ENCODE data around the gene EMC9.

Gene EMC9

DNA sequence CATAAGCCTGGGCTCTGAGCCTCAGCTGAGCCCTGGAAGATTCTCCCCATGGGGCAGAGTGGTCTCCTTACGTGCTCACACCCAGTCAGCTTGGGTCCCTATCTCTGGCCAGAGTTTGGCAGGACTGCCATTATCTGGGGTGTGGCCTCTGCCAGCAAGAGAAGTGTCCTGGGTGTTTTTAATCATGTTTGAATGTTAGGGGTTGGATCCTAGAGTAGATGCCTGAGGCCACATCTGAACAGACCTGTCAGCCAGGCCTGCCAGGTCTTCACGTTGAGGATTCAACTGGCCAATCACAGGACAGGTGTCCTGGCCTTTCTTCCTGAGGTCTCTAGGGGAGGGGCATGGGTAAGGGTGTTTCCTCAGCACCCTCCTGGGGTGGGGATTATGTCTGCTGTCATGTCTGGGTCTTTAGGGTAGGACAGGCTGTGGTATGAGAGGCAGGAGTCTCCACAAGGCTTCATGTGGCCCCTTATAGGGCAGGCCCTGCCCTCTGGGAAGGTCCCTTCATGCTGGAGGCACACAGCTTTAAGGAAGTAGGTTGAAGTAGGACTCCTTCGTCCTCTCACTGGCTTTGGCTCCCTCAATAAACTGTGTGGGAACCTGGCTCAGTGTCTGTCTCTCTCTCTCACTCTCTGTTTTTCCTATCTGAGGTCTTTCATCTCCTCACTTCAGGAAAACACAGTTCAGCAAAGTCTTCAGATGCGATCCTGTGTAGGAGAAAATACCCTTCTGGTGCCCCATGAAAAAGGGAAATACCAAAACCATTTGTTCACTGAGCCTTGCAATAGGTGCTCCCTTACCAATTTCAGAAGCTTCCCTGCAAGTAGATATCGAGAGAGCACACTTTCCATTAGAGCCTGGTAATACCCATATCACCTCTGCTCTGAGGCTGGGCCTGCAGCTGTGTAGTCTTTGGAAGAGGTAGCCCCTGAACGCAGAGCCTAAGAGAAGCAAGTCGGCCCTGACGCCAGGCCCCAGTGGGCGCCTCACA is 17.7 kb downstream of the EMC9 start:
- H3K4me1 ChIP-seq (ENCODE audit: insufficient read depth, low read length) = no peaks in the 10 kb centered on the region
- no peaks in the 10 kb centered on the region for H4K20me1 ChIP-seq (ENCODE audit: insufficient read depth, low read length)
- peaks cover 51% of the 10 kb centered on the region for H3K36me3 ChIP-seq (ENCODE audit: insufficient read depth, low read length)
- no peak overlapping the region for H3K4me2 ChIP-seq (ENCODE audit: insufficient read depth, low read length)
- DNase-seq (no peak), ATAC-seq (ENCODE audit: insufficient read depth, low read depth) (no peak)
- H3K79me2 ChIP-seq (ENCODE audit: insufficient read depth, low read length) = no peaks in the 10 kb centered on the region
- no peak overlapping the region for H2AFZ ChIP-seq (ENCODE audit: low read depth, low read length)
- no peaks in the 10 kb centered on the region for H3K27me3 ChIP-seq (ENCODE audit: insufficient read depth, low read length, poor library complexity)
- H3K27ac ChIP-seq (ENCODE audit: low read length) = no peak overlapping the region
- H3K4me3 ChIP-seq (ENCODE audit: low read depth in 1 of 2, low read length in 2 of 2) = no peak overlapping the region
- TF ChIP-seq, protein P1, sequence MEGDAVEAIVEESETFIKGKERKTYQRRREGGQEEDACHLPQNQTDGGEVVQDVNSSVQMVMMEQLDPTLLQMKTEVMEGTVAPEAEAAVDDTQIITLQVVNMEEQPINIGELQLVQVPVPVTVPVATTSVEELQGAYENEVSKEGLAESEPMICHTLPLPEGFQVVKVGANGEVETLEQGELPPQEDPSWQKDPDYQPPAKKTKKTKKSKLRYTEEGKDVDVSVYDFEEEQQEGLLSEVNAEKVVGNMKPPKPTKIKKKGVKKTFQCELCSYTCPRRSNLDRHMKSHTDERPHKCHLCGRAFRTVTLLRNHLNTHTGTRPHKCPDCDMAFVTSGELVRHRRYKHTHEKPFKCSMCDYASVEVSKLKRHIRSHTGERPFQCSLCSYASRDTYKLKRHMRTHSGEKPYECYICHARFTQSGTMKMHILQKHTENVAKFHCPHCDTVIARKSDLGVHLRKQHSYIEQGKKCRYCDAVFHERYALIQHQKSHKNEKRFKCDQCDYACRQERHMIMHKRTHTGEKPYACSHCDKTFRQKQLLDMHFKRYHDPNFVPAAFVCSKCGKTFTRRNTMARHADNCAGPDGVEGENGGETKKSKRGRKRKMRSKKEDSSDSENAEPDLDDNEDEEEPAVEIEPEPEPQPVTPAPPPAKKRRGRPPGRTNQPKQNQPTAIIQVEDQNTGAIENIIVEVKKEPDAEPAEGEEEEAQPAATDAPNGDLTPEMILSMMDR (IDR thresholded peaks at IDR 0.05; ENCODE audit: borderline replicate concordance, extremely low read depth, low read length, poor library complexity, severe bottlenecking) = no peak
- no peak for TF ChIP-seq EZH2 (IDR thresholded peaks at IDR 0.05; ENCODE audit: borderline replicate concordance, low read depth, low read length, severe bottlenecking)
- H3K9me3 ChIP-seq (ENCODE audit: insufficient read depth, low read length, severe bottlenecking) = no peaks in the 10 kb centered on the region
- H3K9ac ChIP-seq (ENCODE audit: low read depth, low read length) = no peak overlapping the region

GRCh38 chr14:24122898-24123297 is 18.5 kb downstream of the EMC9 start:
- H3K9ac ChIP-seq (ENCODE audit: low read depth, low read length) = no peak overlapping the region
- H3K36me3 ChIP-seq (ENCODE audit: insufficient read depth, low read length) = peaks cover 59% of the 10 kb centered on the region
- no peak overlapping the region for H2AFZ ChIP-seq (ENCODE audit: low read depth, low read length)
- DNase-seq (no peak), ATAC-seq (ENCODE audit: insufficient read depth, low read depth) (no peak)
- H3K4me1 ChIP-seq (ENCODE audit: insufficient read depth, low read length) = no peaks in the 10 kb centered on the region
- 0 out of 2 replicates have a peak overlapping the region, but pooled peaks have one; percentile 16 for H3K27ac ChIP-seq (ENCODE audit: low read length)
- TF ChIP-seq, protein P1 (IDR thresholded peaks at IDR 0.05; ENCODE audit: borderline replicate concordance, extremely low read depth, low read length, poor library complexity, severe bottlenecking) = no peak
- TF ChIP-seq EZH2 (IDR thresholded peaks at IDR 0.05; ENCODE audit: borderline replicate concordance, low read depth, low read length, severe bottlenecking) = no peak
- H3K9me3 ChIP-seq (ENCODE audit: insufficient read depth, low read length, severe bottlenecking) = no peaks in the 10 kb centered on the region
- H4K20me1 ChIP-seq (ENCODE audit: insufficient read depth, low read length) = no peaks in the 10 kb centered on the region
- no peak overlapping the region for H3K4me2 ChIP-seq (ENCODE audit: insufficient read depth, low read length)
- H3K27me3 ChIP-seq (ENCODE audit: insufficient read depth, low read length, poor library complexity) = no peaks in the 10 kb centered on the region
- no peaks in the 10 kb centered on the region for H3K79me2 ChIP-seq (ENCODE audit: insufficient read depth, low read length)
- H3K4me3 ChIP-seq (ENCODE audit: low read depth in 1 of 2, low read length in 2 of 2) = no peak overlapping the region

DNA sequence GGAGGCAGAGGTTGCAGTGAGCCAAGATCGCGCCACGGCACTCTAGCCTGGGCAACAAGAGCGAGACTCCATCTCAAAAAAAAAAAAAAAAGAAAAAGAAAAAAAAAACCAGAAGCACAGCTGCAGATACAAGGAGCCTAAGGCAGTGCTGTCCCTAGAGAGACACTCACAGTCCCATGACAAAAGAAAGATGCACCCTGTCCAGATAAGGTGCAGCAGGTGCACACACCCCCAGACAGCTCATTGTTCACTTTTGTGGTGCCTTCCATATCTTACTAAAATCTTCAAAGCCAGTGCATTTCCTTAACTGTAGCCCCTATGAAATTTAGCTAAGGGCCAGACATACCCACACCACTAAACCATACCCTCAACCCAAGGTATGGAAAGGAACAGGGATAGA is 19.0 kb downstream of the EMC9 start:
- H4K20me1 ChIP-seq (ENCODE audit: insufficient read depth, low read length) = no peaks in the 10 kb centered on the region
- H3K36me3 ChIP-seq (ENCODE audit: insufficient read depth, low read length) = peaks cover 64% of the 10 kb centered on the region
- no peak overlapping the region for H3K4me2 ChIP-seq (ENCODE audit: insufficient read depth, low read length)
- no peak overlapping the region for H3K4me3 ChIP-seq (ENCODE audit: low read depth in 1 of 2, low read length in 2 of 2)
- H3K27ac ChIP-seq (ENCODE audit: low read length) = 0 out of 2 replicates have a peak overlapping the region, but pooled peaks have one; percentile 16
- H3K27me3 ChIP-seq (ENCODE audit: insufficient read depth, low read length, poor library complexity) = no peaks in the 10 kb centered on the region
- H3K79me2 ChIP-seq (ENCODE audit: insufficient read depth, low read length) = no peaks in the 10 kb centered on the region
- no peaks in the 10 kb centered on the region for H3K9me3 ChIP-seq (ENCODE audit: insufficient read depth, low read length, severe bottlenecking)
- ATAC-seq (ENCODE audit: insufficient read depth, low read depth) = 0 out of 3 replicates have a peak, but pooled peaks have one; percentile 16
- no peaks in the 10 kb centered on the region for H3K4me1 ChIP-seq (ENCODE audit: insufficient read depth, low read length)
- H2AFZ ChIP-seq (ENCODE audit: low read depth, low read length) = no peak overlapping the region
- no peak for DNase-seq
- H3K9ac ChIP-seq (ENCODE audit: low read depth, low read length) = no peak overlapping the region
- no peak for TF ChIP-seq EZH2 (IDR thresholded peaks at IDR 0.05; ENCODE audit: borderline replicate concordance, low read depth, low read length, severe bottlenecking)
- TF ChIP-seq, protein P1 (IDR thresholded peaks at IDR 0.05; ENCODE audit: borderline replicate concordance, extremely low read depth, low read length, poor library complexity, severe bottlenecking) = no peak

Measured in DND-41 (cell line).